HG03342 (cell line): ENCODE data around the gene ZDHHC13.
"Not testable (repeated sequence)": the region's sequence is repeated elsewhere in the genome, so short reads cannot be mapped to it uniquely, and the experiment has no call there.

Experiments
- ATAC-seq: cut with Tn5 transposase; IDR thresholded peaks from one replicate; pipeline ENCODE4 v1.9.1; 2021; ENCODE audit warnings: mild to moderate bottlenecking, moderate library complexity; ENCODE audit not compliant: unreplicated experiment

The ZDHHC13 gene

GRCh38 chr11:19094859-19095258 lies 22.1 kb upstream of the ZDHHC13 start:
- no peak for ATAC-seq

GRCh38 chr11:19099093-19099492 lies 17.9 kb upstream of the ZDHHC13 start:
- no peak for ATAC-seq

GRCh38 chr11:19100885-19101284 lies 16.1 kb upstream of the ZDHHC13 start:
- no peak for ATAC-seq

- ATAC-seq: no peak
These were observed 15.0 kb upstream of the ZDHHC13 start for GRCh38 chr11:19101796-19102520.

GRCh38 chr11:19102521-19102900 lies 14.5 kb upstream of the ZDHHC13 start:
- ATAC-seq: no peak

- ATAC-seq: no peak
These were observed 12.0 kb upstream of the ZDHHC13 start for GRCh38 chr11:19105011-19105410.

GRCh38 chr11:19107125-19107524 lies 9.8 kb upstream of the ZDHHC13 start:
- ATAC-seq: no peak

GRCh38 chr11:19110295-19110694 lies 6.7 kb upstream of the ZDHHC13 start:
- no peak for ATAC-seq

GRCh38 chr11:19111809-19112208 lies 5.2 kb upstream of the ZDHHC13 start:
- ATAC-seq: no peak

- peak; percentile 23 for ATAC-seq
These were observed 545 bp upstream of the ZDHHC13 start for GRCh38 chr11:19116276-19116970.

GRCh38 chr11:19117760-19118097 lies 761 bp downstream of the ZDHHC13 start:
- ATAC-seq: no peak

GRCh38 chr11:19121646-19122045 lies 4.7 kb downstream of the ZDHHC13 start:
- ATAC-seq: no peak

- ATAC-seq: no peak
These were observed 6.1 kb downstream of the ZDHHC13 start for GRCh38 chr11:19122960-19123615.

GRCh38 chr11:19126562-19127325 lies 9.8 kb downstream of the ZDHHC13 start:
- ATAC-seq: not testable (repeated sequence)

GRCh38 chr11:19134004-19134403 lies 17.0 kb downstream of the ZDHHC13 start:
- ATAC-seq: no peak

GRCh38 chr11:19136884-19137283 lies 19.9 kb downstream of the ZDHHC13 start:
- not testable (repeated sequence) for ATAC-seq

- no peak for ATAC-seq
These were observed 28.4 kb downstream of the ZDHHC13 start for GRCh38 chr11:19145319-19145718.

GRCh38 chr11:19156892-19157291 lies 39.9 kb downstream of the ZDHHC13 start:
- ATAC-seq: no peak

GRCh38 chr11:19160847-19161246 lies 43.9 kb downstream of the ZDHHC13 start:
- no peak for ATAC-seq

- no peak for ATAC-seq
These were observed 44.7 kb downstream of the ZDHHC13 start for GRCh38 chr11:19161651-19162050.

- no peak for ATAC-seq
These were observed 46.1 kb downstream of the ZDHHC13 start for GRCh38 chr11:19162951-19163505.
